ENCODE results near the gene CYFIP1. TPM values are rescaled to one million over a fixed set of nuclear protein-coding genes. Genes with fewer than 3 reads are reported as not detected.

Gene CYFIP1
- total and polyA plus RNA-seq, 2 donors (not counting 1 experiment from before 2014, with no cell fraction given) = 59.4 to 102 TPM

DNA sequence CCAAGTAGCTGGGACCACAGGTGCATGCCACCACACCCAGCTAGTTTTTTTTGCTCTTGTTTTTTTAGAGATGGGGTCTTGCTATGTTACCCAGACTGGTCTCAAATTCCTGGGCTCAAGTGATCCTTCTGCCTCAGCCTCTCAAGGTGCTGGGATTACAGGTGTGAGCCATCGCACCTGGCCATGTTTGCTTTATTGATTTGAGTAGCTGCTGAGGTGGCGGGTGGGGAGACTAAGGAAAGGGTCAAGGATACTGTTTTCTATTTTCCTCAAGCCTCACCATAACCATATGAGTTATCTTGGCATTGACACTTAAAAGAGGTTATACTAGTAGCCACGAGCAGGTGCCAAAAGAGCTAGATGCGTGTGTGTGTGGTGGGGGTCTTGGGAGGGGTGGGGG is 39.0 kb downstream of the CYFIP1 start:
- peaks cover 17% of the 10 kb centered on the region for H3K36me3 ChIP-seq (ENCODE audit: control insufficient read depth, insufficient read depth, low read length)
- TF ChIP-seq EZH2 (IDR thresholded peaks at IDR 0.05; ENCODE audit: low read length, missing control alignments) = no peak
- TF ChIP-seq, protein P1, sequence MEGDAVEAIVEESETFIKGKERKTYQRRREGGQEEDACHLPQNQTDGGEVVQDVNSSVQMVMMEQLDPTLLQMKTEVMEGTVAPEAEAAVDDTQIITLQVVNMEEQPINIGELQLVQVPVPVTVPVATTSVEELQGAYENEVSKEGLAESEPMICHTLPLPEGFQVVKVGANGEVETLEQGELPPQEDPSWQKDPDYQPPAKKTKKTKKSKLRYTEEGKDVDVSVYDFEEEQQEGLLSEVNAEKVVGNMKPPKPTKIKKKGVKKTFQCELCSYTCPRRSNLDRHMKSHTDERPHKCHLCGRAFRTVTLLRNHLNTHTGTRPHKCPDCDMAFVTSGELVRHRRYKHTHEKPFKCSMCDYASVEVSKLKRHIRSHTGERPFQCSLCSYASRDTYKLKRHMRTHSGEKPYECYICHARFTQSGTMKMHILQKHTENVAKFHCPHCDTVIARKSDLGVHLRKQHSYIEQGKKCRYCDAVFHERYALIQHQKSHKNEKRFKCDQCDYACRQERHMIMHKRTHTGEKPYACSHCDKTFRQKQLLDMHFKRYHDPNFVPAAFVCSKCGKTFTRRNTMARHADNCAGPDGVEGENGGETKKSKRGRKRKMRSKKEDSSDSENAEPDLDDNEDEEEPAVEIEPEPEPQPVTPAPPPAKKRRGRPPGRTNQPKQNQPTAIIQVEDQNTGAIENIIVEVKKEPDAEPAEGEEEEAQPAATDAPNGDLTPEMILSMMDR (conservative IDR thresholded peaks at IDR 0.05 in 1 of 2, IDR thresholded peaks at IDR 0.05 in 1 of 2; ENCODE audit: low read depth in 1 of 2, low read length in 2 of 2) = no peak
- no peak overlapping the region for H3K4me2 ChIP-seq (ENCODE audit: extremely low read depth, insufficient read depth, low read length)
- no peak for DNase-seq (ENCODE audit: low read depth in 2 of 2)
- no peaks in the 10 kb centered on the region for H3K79me2 ChIP-seq (ENCODE audit: control insufficient read depth, insufficient read depth, low read length)
- H3K9me3 ChIP-seq (ENCODE audit: control insufficient read depth, insufficient read depth, low read depth, low read length) = no peaks in the 10 kb centered on the region
- no peaks in the 10 kb centered on the region for H4K20me1 ChIP-seq (ENCODE audit: control insufficient read depth, extremely low read depth, insufficient read depth, low read length)
- H3K4me1 ChIP-seq (ENCODE audit: control insufficient read depth, extremely low read depth, insufficient read depth, low read length) = no peaks in the 10 kb centered on the region
- no peak overlapping the region for H3K9ac ChIP-seq (ENCODE audit: insufficient read depth, low read length)
- H3K27ac ChIP-seq (ENCODE audit: insufficient read depth, low read length) = no peak overlapping the region
- H3K27me3 ChIP-seq (ENCODE audit: control insufficient read depth, insufficient read depth, low read length) = no peaks in the 10 kb centered on the region
- H2AFZ ChIP-seq (ENCODE audit: low read length) = no peak overlapping the region
- H3K4me3 ChIP-seq (replicated peaks in 1 of 4; ENCODE audit: control extremely low read depth in 1 of 4, insufficient read depth in 1 of 4, low read depth in 3 of 4, low read length in 4 of 4) = no peak overlapping the region

DNA sequence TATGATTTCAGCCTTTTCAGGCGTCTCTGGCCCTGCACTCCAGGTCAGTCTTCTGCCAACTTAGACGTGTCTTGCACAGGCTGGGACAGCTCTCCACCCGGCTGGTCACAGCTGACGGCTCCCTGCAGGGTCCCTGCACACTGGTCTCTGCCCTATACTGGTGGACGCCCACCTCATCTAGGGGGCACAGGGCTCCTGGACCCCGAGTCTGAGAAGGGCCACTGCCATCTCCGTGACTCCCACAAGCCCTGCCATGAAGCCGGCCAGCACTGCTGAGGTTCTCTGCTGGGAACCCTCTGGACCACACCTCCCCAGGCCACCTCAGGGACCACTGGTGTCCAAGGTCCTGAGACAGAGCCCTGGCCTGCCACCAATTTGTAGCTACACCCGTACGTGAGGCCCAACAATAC is 40.5 kb downstream of the CYFIP1 start:
- TF ChIP-seq, protein P1 (conservative IDR thresholded peaks at IDR 0.05 in 1 of 2, IDR thresholded peaks at IDR 0.05 in 1 of 2; ENCODE audit: low read depth in 1 of 2, low read length in 2 of 2) = no peak
- TF ChIP-seq EZH2 (IDR thresholded peaks at IDR 0.05; ENCODE audit: low read length, missing control alignments) = no peak
- no peaks in the 10 kb centered on the region for H3K27me3 ChIP-seq (ENCODE audit: control insufficient read depth, insufficient read depth, low read length)
- no peaks in the 10 kb centered on the region for H4K20me1 ChIP-seq (ENCODE audit: control insufficient read depth, extremely low read depth, insufficient read depth, low read length)
- no peak overlapping the region for H2AFZ ChIP-seq (ENCODE audit: low read length)
- H3K27ac ChIP-seq (ENCODE audit: insufficient read depth, low read length) = no peak overlapping the region
- DNase-seq (ENCODE audit: low read depth in 2 of 2) = no peak
- no peak overlapping the region for H3K4me3 ChIP-seq (replicated peaks in 1 of 4; ENCODE audit: control extremely low read depth in 1 of 4, insufficient read depth in 1 of 4, low read depth in 3 of 4, low read length in 4 of 4)
- H3K36me3 ChIP-seq (ENCODE audit: control insufficient read depth, insufficient read depth, low read length) = peaks cover 17% of the 10 kb centered on the region
- no peak overlapping the region for H3K9ac ChIP-seq (ENCODE audit: insufficient read depth, low read length)
- no peaks in the 10 kb centered on the region for H3K4me1 ChIP-seq (ENCODE audit: control insufficient read depth, extremely low read depth, insufficient read depth, low read length)
- H3K4me2 ChIP-seq (ENCODE audit: extremely low read depth, insufficient read depth, low read length) = no peak overlapping the region
- no peaks in the 10 kb centered on the region for H3K79me2 ChIP-seq (ENCODE audit: control insufficient read depth, insufficient read depth, low read length)
- H3K9me3 ChIP-seq (ENCODE audit: control insufficient read depth, insufficient read depth, low read depth, low read length) = no peaks in the 10 kb centered on the region

DNA sequence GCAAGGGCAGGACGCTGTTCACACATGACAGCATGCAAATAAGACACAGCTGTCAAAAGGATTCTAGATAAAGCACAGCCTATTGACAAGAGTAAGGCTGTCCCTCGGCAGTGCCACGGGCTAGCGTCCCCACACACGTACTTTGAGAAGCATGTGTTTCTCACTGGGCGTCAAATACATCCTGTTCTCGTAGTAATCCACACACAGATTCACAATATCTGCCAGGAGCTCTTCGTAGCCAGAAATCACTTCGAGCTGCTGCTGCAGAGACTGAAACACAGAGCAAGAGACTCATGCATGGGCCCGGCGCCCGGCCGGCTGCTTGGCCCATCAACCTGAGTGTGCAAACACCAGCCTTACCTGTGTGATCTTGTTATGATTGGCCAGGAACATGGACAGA is 41.1 kb downstream of the CYFIP1 start:
- H3K4me3 ChIP-seq (replicated peaks in 1 of 4; ENCODE audit: control extremely low read depth in 1 of 4, insufficient read depth in 1 of 4, low read depth in 3 of 4, low read length in 4 of 4) = no peak overlapping the region
- DNase-seq (ENCODE audit: low read depth in 2 of 2) = no peak

More for the DNA sequence above, 41.1 kb downstream of the CYFIP1 start:
- no peaks in the 10 kb centered on the region for H3K27me3 ChIP-seq (ENCODE audit: control insufficient read depth, insufficient read depth, low read length)
- H3K9me3 ChIP-seq (ENCODE audit: control insufficient read depth, insufficient read depth, low read depth, low read length) = no peaks in the 10 kb centered on the region
- H3K4me2 ChIP-seq (ENCODE audit: extremely low read depth, insufficient read depth, low read length) = no peak overlapping the region
- H4K20me1 ChIP-seq (ENCODE audit: control insufficient read depth, extremely low read depth, insufficient read depth, low read length) = no peaks in the 10 kb centered on the region
- H3K27ac ChIP-seq (ENCODE audit: insufficient read depth, low read length) = no peak overlapping the region
- H3K9ac ChIP-seq (ENCODE audit: insufficient read depth, low read length) = no peak overlapping the region
- TF ChIP-seq, protein P1 (conservative IDR thresholded peaks at IDR 0.05 in 1 of 2, IDR thresholded peaks at IDR 0.05 in 1 of 2; ENCODE audit: low read depth in 1 of 2, low read length in 2 of 2) = no peak
- no peaks in the 10 kb centered on the region for H3K79me2 ChIP-seq (ENCODE audit: control insufficient read depth, insufficient read depth, low read length)
- H2AFZ ChIP-seq (ENCODE audit: low read length) = no peak overlapping the region
- H3K36me3 ChIP-seq (ENCODE audit: control insufficient read depth, insufficient read depth, low read length) = peaks cover 15% of the 10 kb centered on the region
- no peaks in the 10 kb centered on the region for H3K4me1 ChIP-seq (ENCODE audit: control insufficient read depth, extremely low read depth, insufficient read depth, low read length)
